Stimulated activated CD8-positive, alpha-beta memory T cell treated with anti-CD3 and anti-CD28 coated beads, Interleukin-15, amount 100 ng/mL, for 1 hour (primary cell): Measurements from ENCODE around the gene SMAD3.
"Not testable (repeated sequence)": the region's sequence is repeated elsewhere in the genome, so short reads cannot be mapped to it uniquely, and the experiment has no call there.

Source experiments
- DNase-seq: peaks from one replicate; pipeline ENCODE4 v3.0.0-alpha.2; 2020; ENCODE audit warnings: low read depth

Gene SMAD3

GRCh38 chr15:67063689-67064606 lies 1.5 kb upstream of the SMAD3 start:
- no peak for DNase-seq

GRCh38 chr15:67064607-67065530 lies 533 bp upstream of the SMAD3 start:
- DNase-seq: no peak

- no peak for DNase-seq
Observed at GRCh38 chr15:67066041-67066958, 898 bp downstream of the SMAD3 start.

GRCh38 chr15:67066959-67067853 lies 1.8 kb downstream of the SMAD3 start:
- no peak for DNase-seq

- DNase-seq: no peak
Observed at GRCh38 chr15:67067930-67068551, 2.6 kb downstream of the SMAD3 start.

- no peak for DNase-seq
Observed at GRCh38 chr15:67068710-67069400, 3.5 kb downstream of the SMAD3 start.

- no peak for DNase-seq
Observed at GRCh38 chr15:67070150-67070549, 4.7 kb downstream of the SMAD3 start.

GRCh38 chr15:67070892-67071664 lies 5.7 kb downstream of the SMAD3 start:
- no peak for DNase-seq

GRCh38 chr15:67072442-67072841 lies 7.0 kb downstream of the SMAD3 start:
- DNase-seq: no peak

GRCh38 chr15:67072958-67073357 lies 7.6 kb downstream of the SMAD3 start:
- no peak for DNase-seq

GRCh38 chr15:67074886-67075229 lies 9.5 kb downstream of the SMAD3 start:
- no peak for DNase-seq

- DNase-seq: not testable (repeated sequence)
Observed at GRCh38 chr15:67075555-67076135, 10.2 kb downstream of the SMAD3 start.

- DNase-seq: no peak
Observed at GRCh38 chr15:67076147-67076843, 10.9 kb downstream of the SMAD3 start.

GRCh38 chr15:67077641-67078215 lies 12.3 kb downstream of the SMAD3 start:
- DNase-seq: no peak

GRCh38 chr15:67079361-67079760 lies 14.0 kb downstream of the SMAD3 start:
- no peak for DNase-seq

- DNase-seq: no peak
Observed at GRCh38 chr15:67080118-67080899, 14.9 kb downstream of the SMAD3 start.
